GM20000 (cell line): ENCODE measurements around the gene GALP.
"Not testable (repeated sequence)": the region's sequence is repeated elsewhere in the genome, so short reads cannot be mapped to it uniquely, and the experiment has no call there.

Experiments used
- DNase-seq: peaks from one replicate; pipeline ENCODE4 v3.0.0; 2012; ENCODE audit warnings: low spot score
- TF ChIP-seq, protein P1 (sequence below): IDR thresholded peaks from 2 replicates; pipeline ENCODE4 v1.5.1; 2012; ENCODE audit warnings: mild to moderate bottlenecking, control low read depth; ENCODE audit errors: extremely low read depth, missing control alignments

The GALP gene

DNA sequence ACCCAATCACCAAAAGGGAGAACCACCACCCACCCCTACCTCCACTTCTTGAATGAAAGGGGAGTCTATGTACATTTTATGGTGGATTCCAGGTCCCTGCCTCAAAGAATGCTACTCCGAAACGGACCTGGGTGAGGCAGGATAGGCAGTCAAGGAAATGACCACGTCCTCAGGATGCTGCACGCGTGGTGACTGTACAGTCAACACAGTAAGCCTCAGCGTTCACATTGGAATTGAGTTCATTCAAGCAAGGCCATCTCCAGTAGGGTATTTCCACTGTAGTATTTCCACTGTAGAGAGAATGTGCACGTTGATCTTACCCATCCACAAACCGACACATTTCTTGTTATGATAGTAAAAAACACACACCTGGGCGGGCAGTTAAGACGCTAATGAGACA, 43.2 kb downstream of the GALP start:
- TF ChIP-seq, protein P1, sequence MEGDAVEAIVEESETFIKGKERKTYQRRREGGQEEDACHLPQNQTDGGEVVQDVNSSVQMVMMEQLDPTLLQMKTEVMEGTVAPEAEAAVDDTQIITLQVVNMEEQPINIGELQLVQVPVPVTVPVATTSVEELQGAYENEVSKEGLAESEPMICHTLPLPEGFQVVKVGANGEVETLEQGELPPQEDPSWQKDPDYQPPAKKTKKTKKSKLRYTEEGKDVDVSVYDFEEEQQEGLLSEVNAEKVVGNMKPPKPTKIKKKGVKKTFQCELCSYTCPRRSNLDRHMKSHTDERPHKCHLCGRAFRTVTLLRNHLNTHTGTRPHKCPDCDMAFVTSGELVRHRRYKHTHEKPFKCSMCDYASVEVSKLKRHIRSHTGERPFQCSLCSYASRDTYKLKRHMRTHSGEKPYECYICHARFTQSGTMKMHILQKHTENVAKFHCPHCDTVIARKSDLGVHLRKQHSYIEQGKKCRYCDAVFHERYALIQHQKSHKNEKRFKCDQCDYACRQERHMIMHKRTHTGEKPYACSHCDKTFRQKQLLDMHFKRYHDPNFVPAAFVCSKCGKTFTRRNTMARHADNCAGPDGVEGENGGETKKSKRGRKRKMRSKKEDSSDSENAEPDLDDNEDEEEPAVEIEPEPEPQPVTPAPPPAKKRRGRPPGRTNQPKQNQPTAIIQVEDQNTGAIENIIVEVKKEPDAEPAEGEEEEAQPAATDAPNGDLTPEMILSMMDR, result no peak
- no peak for DNase-seq

DNA sequence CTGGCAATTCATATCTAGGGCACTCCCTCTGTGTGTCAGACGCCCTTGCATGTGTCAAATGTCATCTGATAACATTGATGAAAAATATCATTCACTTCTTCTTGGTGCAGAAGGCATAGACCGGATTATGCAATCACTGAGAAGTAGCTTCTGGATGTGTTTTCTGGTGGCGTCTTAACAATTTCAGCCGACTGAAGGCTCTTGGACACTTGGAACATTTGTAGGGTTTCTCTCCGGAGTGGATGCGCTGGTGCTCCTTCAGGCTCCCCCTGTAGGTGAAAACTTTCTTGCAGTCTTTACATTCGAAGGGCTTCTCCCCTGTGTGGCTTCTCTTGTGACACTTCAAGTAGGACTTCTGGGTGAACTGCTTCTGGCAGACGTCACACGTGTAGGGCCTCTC, 45.6 kb downstream of the GALP start:
- not testable (repeated sequence) for DNase-seq

DNA sequence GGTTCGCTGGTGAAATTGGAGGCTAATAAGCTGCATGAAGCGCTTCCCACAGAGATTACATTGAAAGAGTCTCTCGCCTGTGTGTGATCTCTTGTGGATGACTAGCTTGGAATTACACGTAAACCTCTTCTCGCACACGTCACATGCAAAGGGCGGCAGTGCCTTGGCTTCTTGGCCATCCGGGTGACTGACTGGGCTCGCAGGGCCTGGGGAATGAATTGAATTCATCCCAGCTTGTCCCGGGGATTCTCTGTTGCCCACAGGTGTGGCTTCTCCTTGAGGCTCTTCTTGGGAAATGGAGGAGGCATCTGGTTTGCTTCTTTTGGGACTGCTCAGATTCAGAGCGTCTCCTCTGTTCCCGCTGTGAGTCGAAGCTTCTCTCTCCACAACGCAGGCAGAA, 46.0 kb downstream of the GALP start:
- TF ChIP-seq, protein P1, result no peak
- DNase-seq, result no peak

DNA sequence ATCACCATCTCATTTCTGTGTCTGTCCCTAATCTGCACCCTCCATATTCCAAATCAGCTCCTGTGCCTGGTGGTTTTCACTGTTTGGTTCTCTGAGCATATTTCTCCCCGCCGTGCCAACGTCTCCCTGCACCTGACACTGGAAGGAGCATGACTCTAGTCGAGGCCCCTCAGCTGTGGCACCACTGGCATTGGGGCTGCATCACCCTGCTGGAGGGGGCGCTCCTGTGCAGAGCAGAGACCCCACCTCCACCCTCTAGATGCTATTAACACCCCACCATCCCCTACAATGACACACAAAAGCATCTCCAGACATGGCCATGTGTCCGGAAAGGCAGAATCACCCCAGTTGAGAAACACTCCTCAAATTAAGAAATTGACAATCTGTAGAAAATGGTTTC, 47.1 kb downstream of the GALP start:
- TF ChIP-seq, protein P1, result no peak
- no peak for DNase-seq

DNA sequence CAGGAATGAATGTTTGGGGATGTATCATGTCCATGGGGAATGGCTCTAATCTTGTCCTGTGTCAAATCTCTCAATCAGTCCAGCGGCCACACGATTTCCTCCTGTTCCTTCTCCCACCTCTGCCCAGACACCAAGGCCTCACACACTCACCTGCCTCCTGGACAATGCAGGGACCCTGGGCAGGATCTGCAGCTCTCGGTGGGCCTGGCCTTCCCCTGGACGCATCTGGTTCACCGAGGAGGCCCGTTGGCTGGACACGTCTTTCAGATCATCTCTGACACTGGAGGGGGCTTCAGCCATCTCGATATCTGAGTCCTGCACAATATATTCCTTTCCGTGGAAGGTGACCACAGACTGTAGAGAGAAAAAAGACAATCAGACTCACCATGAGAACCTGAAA, 47.7 kb downstream of the GALP start:
- no peak for DNase-seq
- TF ChIP-seq, protein P1, result no peak
